Activated naive CD4-positive, alpha-beta T cell treated with anti-CD3 and anti-CD28 coated beads, Interleukin-2, amount 10 ng/mL, durations not matched to agents 7 days and 5 days (primary cell): ENCODE measurements around the gene SGCA.

Source experiments
- CTCF ChIA-PET: fragments of 350-600 bp; sonication (Branson Sonifier 250); formaldehyde crosslinking; loops from one replicate; lab custom pipeline; 2021; ENCODE audit warnings: antibody characterized with exemption; lab: Charles Lee
- DNase-seq: peaks from one replicate; pipeline ENCODE4 v3.0.0-alpha.2; 2020
- H3K27ac Mint-ChIP-seq: one replicate; pipeline ENCODE4 v1.8.0; 2021; ENCODE audit warnings: mild to moderate bottlenecking, moderate library complexity, mixed read lengths
- H3K27me3 Mint-ChIP-seq: one replicate; pipeline ENCODE4 v1.8.0; 2021; ENCODE audit warnings: mild to moderate bottlenecking, mixed read lengths
- H3K36me3 Mint-ChIP-seq: one replicate; pipeline ENCODE4 v1.8.0; 2021; ENCODE audit warnings: mixed read lengths
- H3K4me1 Mint-ChIP-seq: one replicate; pipeline ENCODE4 v1.8.0; 2021; ENCODE audit warnings: mixed read lengths
- H3K4me3 Mint-ChIP-seq: one replicate; pipeline ENCODE4 v1.8.0; 2021; ENCODE audit warnings: mild to moderate bottlenecking, moderate library complexity, mixed read lengths
- H3K9me3 Mint-ChIP-seq: one replicate; pipeline ENCODE4 v1.8.0; 2021; ENCODE audit warnings: mixed read lengths

Gene SGCA

GRCh38 chr17:50196036-50196435 is 30.2 kb downstream of the SGCA start:
- CTCF ChIA-PET, result interaction anchor here (1.2 to 5.7 kb wide), 10 partner anchors 8 to 100 kb away, joined by 3 to 100 read pairs (median 8); partner anchors contain the start of gene SGCA
- peaks cover 79% of the 10 kb centered on the region for H3K27me3 Mint-ChIP-seq
- H3K27ac Mint-ChIP-seq, result no peak overlapping the region
- H3K9me3 Mint-ChIP-seq, result no peaks in the 10 kb centered on the region
- DNase-seq, result no peak
- peaks cover 19% of the 10 kb centered on the region for H3K4me1 Mint-ChIP-seq
- no peak overlapping the region for H3K4me3 Mint-ChIP-seq
- H3K36me3 Mint-ChIP-seq, result no peaks in the 10 kb centered on the region

- CTCF ChIA-PET, result interaction anchor here (1.0 to 5.7 kb wide), 15 partner anchors 9 to 103 kb away, joined by 3 to 100 read pairs (median 6); partner anchors contain the start of gene SGCA
- DNase-seq, result no peak
- no peaks in the 10 kb centered on the region for H3K9me3 Mint-ChIP-seq
- H3K36me3 Mint-ChIP-seq, result no peaks in the 10 kb centered on the region
- H3K4me3 Mint-ChIP-seq, result no peak overlapping the region
- no peak overlapping the region for H3K27ac Mint-ChIP-seq
- H3K4me1 Mint-ChIP-seq, result peaks cover 23% of the 10 kb centered on the region
- peaks cover 83% of the 10 kb centered on the region for H3K27me3 Mint-ChIP-seq
Observed at GRCh38 chr17:50196826-50197225, 31.0 kb downstream of the SGCA start.

DNA sequence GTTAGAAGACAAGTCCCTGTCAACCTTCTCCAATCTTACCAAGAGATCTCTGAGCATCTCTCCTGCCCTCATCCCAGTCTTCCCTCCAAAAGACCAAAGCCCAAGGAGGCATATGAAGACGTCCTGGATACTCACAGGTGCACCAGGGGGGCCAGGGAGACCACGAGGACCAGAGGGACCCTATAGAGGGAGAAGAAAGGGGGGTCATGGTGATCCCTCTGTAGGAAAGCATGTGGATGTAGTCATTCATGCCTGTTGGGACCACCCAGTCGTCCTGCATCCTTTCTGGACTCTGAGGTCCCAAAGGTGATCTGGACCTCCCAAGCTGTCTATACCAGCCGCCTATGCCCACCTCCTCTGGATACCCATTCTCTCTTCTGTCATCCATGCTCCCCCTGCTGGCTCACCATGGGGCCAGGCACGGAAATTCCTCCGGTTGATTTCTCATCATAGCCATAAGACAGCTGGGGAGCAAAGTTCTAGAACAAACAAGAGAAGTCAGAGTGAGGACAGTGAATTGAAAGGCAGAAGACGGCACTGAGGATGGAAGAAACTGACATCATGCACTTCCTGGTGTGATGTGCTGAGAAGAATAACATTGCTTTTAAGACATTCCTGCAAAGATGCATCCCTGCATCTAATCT is 32.3 kb downstream of the SGCA start:
- peaks cover 88% of the 10 kb centered on the region for H3K27me3 Mint-ChIP-seq
- H3K4me3 Mint-ChIP-seq, result no peak overlapping the region
- CTCF ChIA-PET, result interaction anchor here (0.6 to 5.7 kb wide), 23 partner anchors 10 to 281 kb away, joined by 3 to 100 read pairs (median 4); partner anchors contain the start of genes SGCA and TMEM92
- H3K4me1 Mint-ChIP-seq, result peaks cover 23% of the 10 kb centered on the region
- H3K36me3 Mint-ChIP-seq, result no peaks in the 10 kb centered on the region
- H3K27ac Mint-ChIP-seq, result no peak overlapping the region
- no peaks in the 10 kb centered on the region for H3K9me3 Mint-ChIP-seq
- DNase-seq, result peak; percentile 81

- H3K9me3 Mint-ChIP-seq, result no peaks in the 10 kb centered on the region
- peaks cover 90% of the 10 kb centered on the region for H3K27me3 Mint-ChIP-seq
- no peaks in the 10 kb centered on the region for H3K36me3 Mint-ChIP-seq
- H3K4me3 Mint-ChIP-seq, result no peak overlapping the region
- no peak overlapping the region for H3K27ac Mint-ChIP-seq
- H3K4me1 Mint-ChIP-seq, result peaks cover 23% of the 10 kb centered on the region
- DNase-seq, result no peak
- CTCF ChIA-PET, result interaction anchor here (1.0 to 7.2 kb wide), 18 partner anchors 12 to 198 kb away, joined by 3 to 217 read pairs (median 9); partner anchors contain the start of genes LRRC59 and TMEM92
Observed at GRCh38 chr17:50199211-50199802, 33.5 kb downstream of the SGCA start.

DNA sequence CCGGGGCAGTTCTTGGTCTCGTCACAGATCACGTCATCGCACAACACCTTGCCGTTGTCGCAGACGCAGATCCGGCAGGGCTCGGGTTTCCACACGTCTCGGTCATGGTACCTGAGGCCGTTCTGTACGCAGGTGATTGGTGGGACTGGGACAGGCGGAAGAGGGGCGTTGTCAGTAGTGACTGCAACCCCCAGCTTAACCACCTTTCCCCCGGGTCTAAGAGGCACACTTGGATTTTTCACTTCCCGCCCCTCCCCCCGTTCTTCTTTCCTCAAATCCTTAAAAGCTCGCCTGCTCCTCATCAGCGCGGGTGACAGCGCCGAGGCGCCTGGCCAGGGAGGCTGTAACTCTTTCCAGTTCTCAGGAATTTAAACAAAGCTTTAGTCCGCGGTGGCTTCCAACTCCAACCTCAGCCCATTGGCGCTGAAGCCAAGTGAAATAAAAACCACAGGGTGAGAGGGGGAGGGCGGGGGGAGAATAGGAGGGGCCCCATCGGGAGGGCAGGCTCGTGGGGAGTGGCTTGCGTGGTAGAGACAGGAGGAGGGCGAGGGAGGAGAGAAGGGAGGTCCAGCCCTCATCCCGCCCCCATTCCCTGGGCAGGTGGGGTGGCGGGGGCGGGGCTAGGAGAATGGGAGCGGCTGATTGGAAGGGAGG is 34.1 kb downstream of the SGCA start:
- Mint-ChIP-seq H3K27me3 (peaks cover 92% of the 10 kb centered on the region), H3K4me1 (peaks cover 23% of the 10 kb centered on the region), H3K4me3 (peak overlapping the region; percentile 71), H3K27ac (peak overlapping the region; percentile 62), H3K9me3 (no peaks in the 10 kb centered on the region), H3K36me3 (no peaks in the 10 kb centered on the region)
- CTCF ChIA-PET, result interaction anchor here (0.6 to 7.2 kb wide), 34 partner anchors 9 to 332 kb away, joined by 3 to 217 read pairs (median 5); partner anchors contain the start of genes EPN3, LRRC59 and TMEM92
- peak; percentile 82 for DNase-seq

GRCh38 chr17:50200457-50201275 is 34.9 kb downstream of the SGCA start:
- H3K27me3 Mint-ChIP-seq, result peaks cover 95% of the 10 kb centered on the region
- H3K9me3 Mint-ChIP-seq, result no peaks in the 10 kb centered on the region
- no peaks in the 10 kb centered on the region for H3K36me3 Mint-ChIP-seq
- peak overlapping the region; percentile 71 for H3K4me3 Mint-ChIP-seq
- CTCF ChIA-PET, result interaction anchor here (0.6 to 7.2 kb wide), 40 partner anchors 10 to 331 kb away, joined by 3 to 217 read pairs (median 5); partner anchors contain the start of genes EPN3, LRRC59 and TMEM92
- no peak overlapping the region for H3K27ac Mint-ChIP-seq
- H3K4me1 Mint-ChIP-seq, result peaks cover 23% of the 10 kb centered on the region
- peak; percentile 87 for DNase-seq

DNA sequence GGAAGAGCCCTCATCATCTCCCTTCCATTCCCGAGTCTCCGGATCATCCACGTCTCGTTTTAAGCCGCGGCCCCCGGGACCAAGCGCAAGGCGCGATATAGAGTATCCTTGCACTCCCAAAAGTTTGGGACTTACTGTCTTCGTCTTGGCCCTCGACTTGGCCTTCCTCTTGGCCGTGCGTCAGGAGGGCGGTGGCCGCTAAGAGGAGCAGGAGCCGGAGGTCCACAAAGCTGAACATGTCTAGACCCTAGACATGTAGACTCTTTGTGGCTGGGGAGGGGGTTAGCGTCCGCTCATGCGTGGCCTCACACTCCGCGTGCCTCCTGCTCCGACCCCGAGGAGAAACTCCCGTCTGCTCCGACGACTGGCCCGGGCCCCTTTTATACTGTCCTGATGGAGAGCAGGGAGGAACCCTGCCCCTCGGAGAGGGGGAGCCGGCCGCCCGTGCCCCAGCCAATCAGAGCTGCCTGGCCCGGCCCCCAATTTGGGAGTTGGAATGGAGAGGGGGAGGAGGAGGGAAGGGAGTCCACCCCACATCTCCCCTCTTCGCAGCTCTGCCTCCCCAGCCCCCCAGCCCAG is 35.6 kb downstream of the SGCA start, which contains the start of gene COL1A1:
Gene COL1A1, minus strand, starts transcription at position 356 of the 579 bp plus-strand sequence. Its CDS starts 118 bp downstream, at position 238.
- CTCF ChIA-PET, result interaction anchor here (0.8 to 7.2 kb wide), 22 partner anchors 10 to 331 kb away, joined by 3 to 217 read pairs (median 4); partner anchors contain the start of genes EPN3, RSAD1 and TMEM92
- Mint-ChIP-seq H3K27ac (no peak within 1 kb of the TSS), H3K4me1 (peaks cover 23% of the 10 kb centered on the region)

GRCh38 chr17:50203086-50203485 is 37.3 kb downstream of the SGCA start:
- no peak for DNase-seq
- Mint-ChIP-seq H3K9me3 (no peaks in the 10 kb centered on the region), H3K36me3 (no peaks in the 10 kb centered on the region), H3K4me3 (no peak overlapping the region), H3K27me3 (peaks cover 95% of the 10 kb centered on the region), H3K27ac (no peak overlapping the region), H3K4me1 (peaks cover 25% of the 10 kb centered on the region)
- CTCF ChIA-PET, result interaction anchor here (1.1 to 7.2 kb wide), 5 partner anchors 9 to 166 kb away, joined by 3 to 217 read pairs (median 66); partner anchors contain the start of gene TMEM92

More for the DNA sequence above, 35.6 kb downstream of the SGCA start, which contains the start of gene COL1A1:
- Mint-ChIP-seq H3K36me3 (no peaks in the 10 kb centered on the region), H3K9me3 (no peaks in the 10 kb centered on the region), H3K4me3 (peak within 1 kb of the TSS; percentile 71), H3K27me3 (peaks cover 95% of the 10 kb centered on the region)
- DNase-seq, result no peak

DNA sequence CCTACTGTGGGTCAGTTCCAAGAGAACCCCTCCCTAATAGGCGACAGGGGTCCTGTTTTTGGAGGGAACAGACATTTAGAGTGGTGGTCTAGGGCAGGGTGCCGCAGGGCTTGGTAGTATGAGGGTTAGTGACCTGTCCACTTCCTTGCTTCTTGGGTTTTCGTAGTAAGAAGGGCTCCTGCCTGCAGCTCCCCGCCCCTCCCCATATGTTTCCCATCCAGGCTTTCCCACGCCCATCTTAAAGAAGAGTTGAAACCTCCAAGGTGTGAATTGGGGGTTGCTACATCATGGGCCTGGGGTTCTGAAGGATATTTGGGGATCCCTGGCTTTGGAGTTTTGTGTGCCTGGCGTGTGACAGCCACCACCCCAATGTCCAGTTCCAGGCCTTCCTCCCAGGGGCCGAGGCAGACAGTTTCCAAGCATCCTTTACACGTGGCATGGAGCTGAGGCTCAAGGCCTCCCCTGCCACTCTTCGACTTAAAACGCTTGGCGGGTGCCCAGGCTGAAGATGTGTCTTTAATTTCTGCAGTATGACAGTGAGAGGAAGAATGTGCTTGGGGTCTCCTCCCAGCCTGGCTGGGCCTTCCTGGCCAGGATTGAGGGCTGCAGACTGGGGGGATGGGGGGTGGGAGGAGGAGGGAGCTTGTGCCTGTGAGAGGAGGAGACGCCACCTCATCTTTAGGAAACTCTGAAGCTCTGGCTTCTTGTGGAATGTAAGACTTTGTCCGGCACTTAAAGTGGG is 38.0 kb downstream of the SGCA start:
- DNase-seq, result peak; percentile 14
- H3K4me3 Mint-ChIP-seq, result no peak overlapping the region
- peaks cover 21% of the 10 kb centered on the region for H3K4me1 Mint-ChIP-seq
- no peaks in the 10 kb centered on the region for H3K9me3 Mint-ChIP-seq
- no peak overlapping the region for H3K27ac Mint-ChIP-seq
- peaks cover 97% of the 10 kb centered on the region for H3K27me3 Mint-ChIP-seq
- no peaks in the 10 kb centered on the region for H3K36me3 Mint-ChIP-seq
- CTCF ChIA-PET, result interaction anchor here (1.3 to 7.2 kb wide), 5 partner anchors 15 to 90 kb away, joined by 3 to 217 read pairs (median 4); no protein-coding TSS in a partner anchor

DNA sequence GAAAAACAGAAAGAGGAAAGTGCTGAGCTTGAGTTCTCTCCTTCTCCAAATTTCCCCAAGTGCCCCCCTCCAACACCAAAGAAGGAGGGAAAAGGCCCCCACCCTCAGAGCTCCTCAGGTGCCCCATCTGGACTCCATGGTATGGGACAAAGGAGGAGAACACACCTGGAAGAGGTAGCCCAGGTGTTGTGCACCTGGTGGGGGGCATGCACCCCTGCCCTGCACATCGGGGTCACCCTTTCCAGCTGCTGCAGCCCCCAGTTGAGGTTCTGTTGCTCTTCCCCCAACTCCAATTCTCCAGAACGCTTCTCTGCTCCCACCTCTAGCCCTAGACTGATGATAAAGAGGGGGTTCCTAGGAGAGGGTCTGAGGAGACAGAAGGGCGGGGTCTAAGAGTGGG is 38.6 kb downstream of the SGCA start:
- no peaks in the 10 kb centered on the region for H3K9me3 Mint-ChIP-seq
- peak; percentile 3 for DNase-seq
- peaks cover 100% of the 10 kb centered on the region for H3K27me3 Mint-ChIP-seq
- peaks cover 19% of the 10 kb centered on the region for H3K4me1 Mint-ChIP-seq
- CTCF ChIA-PET, result interaction anchor here (1.2 to 7.2 kb wide), 6 partner anchors 14 to 113 kb away, joined by 3 to 217 read pairs (median 4); no protein-coding TSS in a partner anchor
- H3K36me3 Mint-ChIP-seq, result no peaks in the 10 kb centered on the region
- H3K4me3 Mint-ChIP-seq, result no peak overlapping the region
- H3K27ac Mint-ChIP-seq, result no peak overlapping the region

GRCh38 chr17:50205111-50205962 is 39.5 kb downstream of the SGCA start:
- DNase-seq, result peak; percentile 18
- Mint-ChIP-seq H3K9me3 (no peaks in the 10 kb centered on the region), H3K27me3 (peaks cover 100% of the 10 kb centered on the region), H3K4me3 (no peak overlapping the region), H3K36me3 (no peaks in the 10 kb centered on the region), H3K27ac (no peak overlapping the region), H3K4me1 (peaks cover 12% of the 10 kb centered on the region)
- CTCF ChIA-PET, result interaction anchor here (0.9 to 7.2 kb wide), 8 partner anchors 13 to 112 kb away, joined by 3 to 217 read pairs (median 4); no protein-coding TSS in a partner anchor
